DOHH2 (cell line): ENCODE data around the gene HLA-DPB1.

Experiments used
- EZH2phosphoT487 ChIP-seq: fragments of 200-600 bp; sonication (generic); IDR thresholded peaks from 2 replicates; pipeline ENCODE4 v1.6.1; 2017; ENCODE audit warnings: borderline replicate concordance, mild to moderate bottlenecking, antibody characterized with exemption, low read length, moderate library complexity, mixed read lengths
- TF ChIP-seq, protein P1 (sequence below): fragments of 200-600 bp; sonication (generic); IDR thresholded peaks from one replicate; pipeline ENCODE4 v1.5.1; 2014; ENCODE audit warnings: antibody characterized with exemption, mild to moderate bottlenecking, low read depth, low read length; ENCODE audit not compliant: poor library complexity, severe bottlenecking

- TF ChIP-seq, protein P1, sequence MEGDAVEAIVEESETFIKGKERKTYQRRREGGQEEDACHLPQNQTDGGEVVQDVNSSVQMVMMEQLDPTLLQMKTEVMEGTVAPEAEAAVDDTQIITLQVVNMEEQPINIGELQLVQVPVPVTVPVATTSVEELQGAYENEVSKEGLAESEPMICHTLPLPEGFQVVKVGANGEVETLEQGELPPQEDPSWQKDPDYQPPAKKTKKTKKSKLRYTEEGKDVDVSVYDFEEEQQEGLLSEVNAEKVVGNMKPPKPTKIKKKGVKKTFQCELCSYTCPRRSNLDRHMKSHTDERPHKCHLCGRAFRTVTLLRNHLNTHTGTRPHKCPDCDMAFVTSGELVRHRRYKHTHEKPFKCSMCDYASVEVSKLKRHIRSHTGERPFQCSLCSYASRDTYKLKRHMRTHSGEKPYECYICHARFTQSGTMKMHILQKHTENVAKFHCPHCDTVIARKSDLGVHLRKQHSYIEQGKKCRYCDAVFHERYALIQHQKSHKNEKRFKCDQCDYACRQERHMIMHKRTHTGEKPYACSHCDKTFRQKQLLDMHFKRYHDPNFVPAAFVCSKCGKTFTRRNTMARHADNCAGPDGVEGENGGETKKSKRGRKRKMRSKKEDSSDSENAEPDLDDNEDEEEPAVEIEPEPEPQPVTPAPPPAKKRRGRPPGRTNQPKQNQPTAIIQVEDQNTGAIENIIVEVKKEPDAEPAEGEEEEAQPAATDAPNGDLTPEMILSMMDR: peak; percentile 67
- no peak for TF ChIP-seq EZH2phosphoT487
Measured at GRCh38 chr6:33049323-33050013, 26.3 kb upstream of the HLA-DPB1 start.
